Hepatocyte (in vitro differentiated cells): ENCODE data around the gene TECTB. TPM values are rescaled to one million over a fixed set of nuclear protein-coding genes. Genes with fewer than 3 reads are reported as not detected.

Experiments
- DNase-seq: peaks from one replicate; pipeline ENCODE4 v3.0.0-alpha.2; 2016; ENCODE audit warnings: low spot score
- H2AFZ ChIP-seq: fragments of 200-600 bp; sonication (generic); 2 replicates; pipeline ENCODE4 v1.6.0; 2016; ENCODE audit warnings: antibody characterized with exemption, mild to moderate bottlenecking
- H3K27ac ChIP-seq: fragments of 200-600 bp; sonication (generic); 2 replicates; pipeline ENCODE4 v1.5.1; 2016; ENCODE audit warnings: mild to moderate bottlenecking
- H3K27me3 ChIP-seq: fragments of 200-600 bp; sonication (generic); 2 replicates; pipeline ENCODE4 v1.6.1; 2016
- H3K36me3 ChIP-seq: fragments of 200-600 bp; sonication (generic); replicated peaks from 2 replicates; pipeline ENCODE4 v1.5.1; 2016; ENCODE audit warnings: low read depth; ENCODE audit not compliant: insufficient read depth
- H3K4me1 ChIP-seq: fragments of 200-600 bp; sonication (generic); 2 replicates; pipeline ENCODE4 v1.5.1; 2016; ENCODE audit warnings: mild to moderate bottlenecking, moderate library complexity; ENCODE audit not compliant: insufficient read depth
- H3K4me2 ChIP-seq: fragments of 200-600 bp; sonication (generic); 2 replicates; pipeline ENCODE4 v1.6.0; 2016
- H3K4me3 ChIP-seq: fragments of 200-600 bp; sonication (generic); 2 replicates; pipeline ENCODE4 v1.5.1; 2016; ENCODE audit warnings: mild to moderate bottlenecking
- H3K79me2 ChIP-seq: fragments of 200-600 bp; sonication (generic); 2 replicates; pipeline ENCODE4 v1.6.0; 2017; ENCODE audit warnings: mild to moderate bottlenecking
- H3K9me2 ChIP-seq: fragments of 200-600 bp; sonication (generic); replicated peaks from 2 replicates; pipeline ENCODE4 v1.6.0; 2017; ENCODE audit warnings: mild to moderate bottlenecking; ENCODE audit not compliant: insufficient read depth
- H3K9me3 ChIP-seq: fragments of 200-600 bp; sonication (generic); 2 replicates; pipeline ENCODE4 v1.5.1; 2016; ENCODE audit warnings: low read depth, mild to moderate bottlenecking
- H4K20me1 ChIP-seq: fragments of 200-600 bp; sonication (generic); 2 replicates; pipeline ENCODE4 v1.6.0; 2016; ENCODE audit warnings: mild to moderate bottlenecking; ENCODE audit not compliant: insufficient read depth, poor library complexity, severe bottlenecking
- CTCF ChIP-seq: fragments of 200-600 bp; sonication (generic); IDR thresholded peaks from 2 replicates; pipeline ENCODE4 v1.5.1; 2016; ENCODE audit warnings: antibody characterized with exemption, mild to moderate bottlenecking; ENCODE audit not compliant: poor library complexity
- EZH2 ChIP-seq: fragments of 200-600 bp; sonication (generic); IDR thresholded peaks from 2 replicates; pipeline ENCODE4 v1.6.1; 2016; ENCODE audit warnings: antibody characterized with exemption, mild to moderate bottlenecking, borderline replicate concordance
- EZH2phosphoT487 ChIP-seq: fragments of 200-600 bp; sonication (generic); IDR thresholded peaks from one replicate; pipeline ENCODE4 v1.6.1; 2018; ENCODE audit warnings: antibody characterized with exemption, mild to moderate bottlenecking, low read depth, moderate library complexity; ENCODE audit not compliant: unreplicated experiment, severe bottlenecking
- WGBS: methylation state at CpG from one replicate; pipeline ENCODE4 v1.1.6; 2016; ENCODE audit warnings: low lambda C conversion rate; ENCODE audit errors: missing lambda C conversion rate; 5-methylcytosine and 5-hydroxymethylcytosine counted together
- polyA plus RNA-seq: library from polyadenylated mRNA; unstranded; fragments of >200 nt; fragmentation: Nextera tagmentation; extraction: Ambion mirVana; gene quantifications from 2 replicates; pipeline ENCODE4 v1.2.1, GENCODE V29; 2016
- total RNA-seq: library from RNA; depleted of rRNA; stranded (reverse); fragments of >200 nt; gene quantifications from 2 replicates; pipeline ENCODE4 v1.2.3, GENCODE V29; 2014

Gene TECTB
- total and polyA plus RNA-seq, 2 experiments from 2014 or later = 0.10 TPM; not detected in 1

DNA sequence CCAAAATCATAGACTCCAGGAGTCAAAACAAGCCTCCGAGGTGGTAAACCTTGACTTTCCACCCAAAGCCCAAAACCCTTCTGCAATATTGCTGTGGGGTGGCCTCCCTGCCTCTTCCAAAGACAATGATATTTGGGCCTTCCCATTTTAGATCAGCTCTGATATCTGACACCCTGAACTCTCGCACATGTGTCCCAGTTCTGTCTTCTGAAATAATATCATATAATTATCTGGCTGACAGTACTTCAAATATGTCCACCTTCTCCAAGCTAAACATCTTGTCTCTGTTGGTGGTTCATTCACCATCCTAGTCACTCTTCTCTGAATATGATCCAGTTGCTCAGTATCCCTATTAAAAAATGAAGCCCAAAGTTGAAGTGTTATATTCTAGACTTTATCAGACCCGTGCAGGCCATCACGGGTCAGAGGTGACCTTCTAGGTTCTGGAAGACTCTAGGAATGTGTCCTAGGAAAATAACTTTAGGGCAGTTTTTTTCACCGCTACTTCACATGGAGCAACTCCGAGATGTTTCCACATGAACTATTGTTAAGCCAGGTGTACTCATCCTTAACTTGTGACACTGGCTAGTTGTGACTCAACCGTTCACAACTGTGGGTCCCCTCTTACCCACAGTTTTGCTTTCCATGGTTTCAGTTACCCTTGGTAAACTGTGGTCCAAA lies 6.3 kb downstream of the TECTB start:
- Histone ChIP-seq H4K20me1 (no peaks in the 10 kb centered on the region), H3K36me3 (no peaks in the 10 kb centered on the region), H3K9me2 (no peaks in the 10 kb centered on the region), H3K27me3 (no peaks in the 10 kb centered on the region), H3K9me3 (no peaks in the 10 kb centered on the region), H3K4me2 (no peak overlapping the region), H3K4me1 (no peaks in the 10 kb centered on the region), H3K79me2 (no peaks in the 10 kb centered on the region), H3K27ac (no peak overlapping the region), H3K4me3 (no peak overlapping the region), H2AFZ (no peak overlapping the region)
- TF ChIP-seq EZH2 = no peak
- no peak for DNase-seq
- WGBS = 94% methylated on average over 7 of the region's 7 CpGs

DNA sequence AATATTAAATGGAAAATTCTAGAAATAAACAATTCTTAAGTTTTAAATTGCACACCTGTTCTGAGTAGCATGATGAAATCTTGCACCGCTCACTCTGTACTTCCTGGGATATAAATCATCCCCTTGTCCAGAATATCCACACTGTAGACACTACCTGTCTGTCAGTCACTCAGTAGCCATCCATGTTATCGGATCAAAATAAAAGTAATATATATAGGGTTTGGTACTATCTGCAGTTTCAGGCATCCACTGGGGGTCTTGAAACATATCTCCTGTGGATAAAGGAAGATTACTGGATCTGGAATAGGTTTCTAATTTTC lies 6.8 kb downstream of the TECTB start:
- WGBS = 88% methylated on average over 2 of the region's 2 CpGs

DNA sequence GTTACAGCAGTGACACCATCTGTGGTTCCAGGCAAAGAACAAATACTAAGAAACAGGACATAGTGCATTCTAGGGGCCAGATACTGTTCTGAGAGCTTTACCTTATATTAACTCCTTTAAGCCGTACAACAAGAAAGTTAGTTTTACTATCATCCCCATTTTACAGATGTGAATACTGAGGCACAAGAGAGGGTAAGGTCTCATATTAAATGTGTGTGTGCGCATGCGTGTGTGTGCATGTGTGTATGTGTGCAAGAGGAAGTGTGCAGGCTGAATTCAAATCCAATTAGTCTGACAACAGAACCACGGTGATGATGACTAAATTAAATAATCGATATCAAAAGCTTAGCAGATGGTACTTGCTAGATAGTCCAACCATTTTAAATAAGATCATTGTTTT lies 11.0 kb downstream of the TECTB start:
- Histone ChIP-seq H2AFZ (no peak overlapping the region), H3K27me3 (no peaks in the 10 kb centered on the region)
- WGBS = 87% methylated on average over 5 of the region's 5 CpGs

More for the DNA sequence above, 6.8 kb downstream of the TECTB start:
- Histone ChIP-seq H3K36me3 (no peaks in the 10 kb centered on the region), H3K4me2 (no peak overlapping the region), H3K27me3 (no peaks in the 10 kb centered on the region), H3K79me2 (no peaks in the 10 kb centered on the region), H3K4me1 (no peaks in the 10 kb centered on the region), H3K4me3 (no peak overlapping the region), H2AFZ (no peak overlapping the region), H3K9me2 (no peaks in the 10 kb centered on the region), H3K9me3 (no peaks in the 10 kb centered on the region), H4K20me1 (no peaks in the 10 kb centered on the region), H3K27ac (no peak overlapping the region)
- DNase-seq = no peak
- TF ChIP-seq CTCF (no peak), EZH2phosphoT487 (no peak), EZH2 (no peak)

More for the DNA sequence above, 11.0 kb downstream of the TECTB start:
- no peaks in the 10 kb centered on the region for H3K9me3 ChIP-seq
- H3K9me2 ChIP-seq = no peaks in the 10 kb centered on the region
- no peak for DNase-seq
- no peaks in the 10 kb centered on the region for H4K20me1 ChIP-seq
- H3K4me3 ChIP-seq = no peak overlapping the region
- no peak overlapping the region for H3K4me2 ChIP-seq
- no peaks in the 10 kb centered on the region for H3K36me3 ChIP-seq
- TF ChIP-seq CTCF (no peak), EZH2 (no peak), EZH2phosphoT487 (no peak)
- peaks cover 5% of the 10 kb centered on the region for H3K4me1 ChIP-seq
- H3K79me2 ChIP-seq = no peaks in the 10 kb centered on the region
- no peak overlapping the region for H3K27ac ChIP-seq
